Peyer's patch (tissue), 4 donors: ENCODE data around the gene DOCK3. TPM values are rescaled to one million over a fixed set of nuclear protein-coding genes. Genes with fewer than 3 reads are reported as not detected.
"Not testable (repeated sequence)": the region's sequence is repeated elsewhere in the genome, so short reads cannot be mapped to it uniquely, and the experiment has no call there.

Source experiments
- DNase-seq, 3 donors: peaks; one replicate each; pipeline ENCODE4 v3.0.0-alpha.2; 2017 to 2019
- H3K27ac ChIP-seq, 4 donors: fragments of 200-600 bp; sonication (generic); one replicate each; pipeline ENCODE4 v1.5.1; 2016 to 2019
- H3K27me3 ChIP-seq, 2 donors: fragments of 200-600 bp; sonication (generic); one replicate each; pipeline ENCODE4 v1.5.1; 2019
- H3K36me3 ChIP-seq, 3 donors: fragments of 200-600 bp; sonication (generic); one replicate each; pipeline ENCODE4 v1.5.1; 2016 to 2019
- H3K4me1 ChIP-seq, 4 donors: fragments of 200-600 bp; sonication (generic); one replicate each; pipeline ENCODE4 v1.5.1; 2016 to 2019
- H3K4me3 ChIP-seq, 4 donors: fragments of 200-600 bp; sonication (generic); 1 replicate in 3 of 4; 2 replicates in 1 of 4; pipeline ENCODE4 v1.5.1; 2016 to 2019; ENCODE audit warnings: mild to moderate bottlenecking in 1 of 4
- H3K9me3 ChIP-seq, 4 donors: fragments of 200-600 bp; sonication (generic); one replicate each; pipeline ENCODE4 v1.5.1; 2016 to 2019; ENCODE audit warnings: mild to moderate bottlenecking in 1 of 4
- POLR2A ChIP-seq, 2 donors: fragments of 450-650 bp; IDR thresholded peaks; one replicate each; pipeline ENCODE4 v1.5.1; 2017; ENCODE audit warnings: antibody characterized with exemption in 2 of 2, mild to moderate bottlenecking in 2 of 2, moderate library complexity in 2 of 2
- total RNA-seq, 4 donors: library from RNA; depleted of rRNA; stranded (reverse); fragments of >200 nt; gene quantifications; one replicate each; pipeline ENCODE4 v1.1.0, GENCODE V29; 2016
- TF ChIP-seq, protein P1 (sequence below), 6 experiments: fragments of 450-650 bp in 4 of 6; fragments of 200-600 bp in 2 of 6; sonication (generic) in 1 of 6; IDR thresholded peaks; one replicate each; pipeline ENCODE4 v1.5.1; 2017 to 2019; ENCODE audit warnings: antibody characterized with exemption in 6 of 6, mild to moderate bottlenecking in 3 of 6, moderate library complexity in 1 of 6

DOCK3 gene
- total RNA-seq, 4 donors from 2014 or later, result 0.28 to 0.83 (median 0.40) TPM; not detected in 1

DNA sequence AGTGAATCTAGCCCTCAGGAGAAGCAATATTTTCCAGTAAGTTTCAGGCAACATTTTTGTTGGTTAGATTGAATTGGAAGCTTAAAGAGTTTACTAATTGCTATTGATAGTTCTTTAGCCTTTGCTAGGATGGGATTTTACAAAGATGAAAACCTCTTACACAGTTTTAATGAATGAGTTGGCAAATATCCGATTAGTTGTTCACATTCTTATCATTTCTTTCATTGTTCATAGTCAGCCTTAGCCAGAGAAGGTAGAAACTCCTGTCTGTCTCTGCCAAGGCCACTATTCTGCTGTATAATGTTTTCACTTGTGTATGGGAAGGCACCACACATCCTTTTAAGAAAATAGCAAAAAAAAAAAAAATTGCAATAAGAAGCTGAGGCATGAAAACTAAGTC lies 488.3 kb downstream of the DOCK3 start:
- no peak overlapping the region for H3K4me3 ChIP-seq
- no peaks in the 10 kb centered on the region for H3K4me1 ChIP-seq
- no peaks in the 10 kb centered on the region for H3K9me3 ChIP-seq
- no peak overlapping the region for H3K27ac ChIP-seq
- no peaks in the 10 kb centered on the region for H3K36me3 ChIP-seq
- TF ChIP-seq POLR2A (IDR thresholded peaks at IDR 0.05), result no peak
- TF ChIP-seq, protein P1, sequence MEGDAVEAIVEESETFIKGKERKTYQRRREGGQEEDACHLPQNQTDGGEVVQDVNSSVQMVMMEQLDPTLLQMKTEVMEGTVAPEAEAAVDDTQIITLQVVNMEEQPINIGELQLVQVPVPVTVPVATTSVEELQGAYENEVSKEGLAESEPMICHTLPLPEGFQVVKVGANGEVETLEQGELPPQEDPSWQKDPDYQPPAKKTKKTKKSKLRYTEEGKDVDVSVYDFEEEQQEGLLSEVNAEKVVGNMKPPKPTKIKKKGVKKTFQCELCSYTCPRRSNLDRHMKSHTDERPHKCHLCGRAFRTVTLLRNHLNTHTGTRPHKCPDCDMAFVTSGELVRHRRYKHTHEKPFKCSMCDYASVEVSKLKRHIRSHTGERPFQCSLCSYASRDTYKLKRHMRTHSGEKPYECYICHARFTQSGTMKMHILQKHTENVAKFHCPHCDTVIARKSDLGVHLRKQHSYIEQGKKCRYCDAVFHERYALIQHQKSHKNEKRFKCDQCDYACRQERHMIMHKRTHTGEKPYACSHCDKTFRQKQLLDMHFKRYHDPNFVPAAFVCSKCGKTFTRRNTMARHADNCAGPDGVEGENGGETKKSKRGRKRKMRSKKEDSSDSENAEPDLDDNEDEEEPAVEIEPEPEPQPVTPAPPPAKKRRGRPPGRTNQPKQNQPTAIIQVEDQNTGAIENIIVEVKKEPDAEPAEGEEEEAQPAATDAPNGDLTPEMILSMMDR (IDR thresholded peaks at IDR 0.05), result no peak
- DNase-seq, result no peak
- no peaks in the 10 kb centered on the region for H3K27me3 ChIP-seq

DNA sequence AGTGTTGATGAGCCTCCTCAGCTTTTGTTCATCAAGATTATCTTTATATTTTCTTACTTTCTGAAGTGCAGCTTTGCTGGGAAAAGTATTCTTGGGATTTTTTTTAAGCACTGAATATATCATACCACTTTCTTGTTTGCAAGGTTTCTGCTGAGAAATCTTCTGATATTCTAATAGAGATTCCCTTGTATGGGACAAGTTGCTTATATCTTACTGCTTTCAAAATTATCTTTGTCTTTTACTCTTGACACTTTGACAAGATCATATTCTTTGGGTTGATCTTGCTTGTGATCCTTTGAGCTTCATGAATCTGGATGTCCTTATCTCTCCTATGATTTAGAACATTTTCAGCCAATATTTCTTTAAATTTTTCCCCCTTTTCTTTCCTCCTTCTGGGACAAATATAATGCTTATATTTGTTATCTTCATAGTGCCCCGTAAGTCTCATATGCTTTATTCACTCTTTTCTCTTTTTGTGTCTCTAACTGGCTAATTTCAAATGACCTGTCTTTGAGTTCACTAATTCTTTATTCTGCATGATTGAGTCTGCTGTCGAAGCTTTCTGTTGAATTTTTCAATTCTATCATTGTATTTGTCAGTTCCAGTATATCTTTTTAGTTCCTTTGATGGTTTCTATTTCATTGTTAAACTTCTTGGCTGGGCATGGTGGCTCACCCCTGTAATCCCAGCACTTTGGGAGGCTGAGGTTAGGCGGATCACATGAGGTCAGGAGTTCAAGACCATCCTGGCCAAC lies 499.0 kb downstream of the DOCK3 start:
- no peaks in the 10 kb centered on the region for H3K4me1 ChIP-seq
- no peak for TF ChIP-seq POLR2A (IDR thresholded peaks at IDR 0.05)
- TF ChIP-seq, protein P1 (IDR thresholded peaks at IDR 0.05), result no peak
- DNase-seq, result no peak
- no peaks in the 10 kb centered on the region for H3K27me3 ChIP-seq
- peaks cover 0 to 16% (median 0%) of the 10 kb centered on the region in 4 donors for H3K9me3 ChIP-seq
- H3K27ac ChIP-seq, result no peak overlapping the region
- H3K4me3 ChIP-seq, result no peak overlapping the region
- no peaks in the 10 kb centered on the region for H3K36me3 ChIP-seq

DNA sequence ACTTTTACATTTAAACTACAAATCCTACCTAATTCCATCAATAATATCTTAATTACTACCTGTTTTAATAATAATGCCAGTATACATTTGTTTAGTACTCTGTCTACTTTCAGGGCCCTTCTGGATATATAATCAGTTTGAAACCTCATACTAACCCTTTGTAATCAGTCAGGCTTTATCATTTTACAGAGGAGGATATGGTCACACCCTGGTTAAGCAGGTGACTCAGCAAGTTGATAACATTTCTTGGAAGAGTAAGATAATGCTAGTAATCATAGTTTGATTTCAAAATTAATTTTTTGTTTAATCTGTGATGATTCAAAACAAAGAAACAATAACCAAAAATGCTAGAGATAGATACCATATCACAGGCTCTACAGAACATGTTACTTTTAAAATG lies 502.2 kb downstream of the DOCK3 start:
- H3K36me3 ChIP-seq, result no peaks in the 10 kb centered on the region
- no peaks in the 10 kb centered on the region for H3K27me3 ChIP-seq
- H3K4me3 ChIP-seq, result no peak overlapping the region
- H3K27ac ChIP-seq, result no peak overlapping the region
- H3K4me1 ChIP-seq, result no peaks in the 10 kb centered on the region
- DNase-seq, result no peak
- TF ChIP-seq, protein P1 (IDR thresholded peaks at IDR 0.05), result no peak
- no peak for TF ChIP-seq POLR2A (IDR thresholded peaks at IDR 0.05)
- peaks cover 0 to 12% (median 0%) of the 10 kb centered on the region in 4 donors for H3K9me3 ChIP-seq

DNA sequence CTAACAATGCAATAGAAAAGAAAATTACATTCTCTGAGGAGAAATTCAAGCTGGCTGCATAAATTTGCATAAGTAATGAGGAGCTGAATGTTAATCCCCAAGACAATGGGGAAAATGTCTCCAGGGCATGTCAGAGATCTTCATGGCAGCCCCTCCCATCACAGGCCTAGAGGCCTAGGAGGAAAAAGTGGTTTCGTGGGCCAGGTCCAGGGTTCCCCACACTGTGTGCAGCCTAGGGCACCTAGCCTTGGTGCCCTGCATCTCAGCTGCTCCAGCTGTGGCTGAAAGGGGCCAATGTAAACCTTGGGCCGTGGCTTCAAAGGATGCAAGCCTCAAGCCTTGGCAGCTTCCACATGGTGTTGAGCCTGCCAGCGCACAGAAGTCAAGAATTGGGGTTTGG lies 511.7 kb downstream of the DOCK3 start:
- not testable (repeated sequence) for H3K36me3 ChIP-seq, DNase-seq

DNA sequence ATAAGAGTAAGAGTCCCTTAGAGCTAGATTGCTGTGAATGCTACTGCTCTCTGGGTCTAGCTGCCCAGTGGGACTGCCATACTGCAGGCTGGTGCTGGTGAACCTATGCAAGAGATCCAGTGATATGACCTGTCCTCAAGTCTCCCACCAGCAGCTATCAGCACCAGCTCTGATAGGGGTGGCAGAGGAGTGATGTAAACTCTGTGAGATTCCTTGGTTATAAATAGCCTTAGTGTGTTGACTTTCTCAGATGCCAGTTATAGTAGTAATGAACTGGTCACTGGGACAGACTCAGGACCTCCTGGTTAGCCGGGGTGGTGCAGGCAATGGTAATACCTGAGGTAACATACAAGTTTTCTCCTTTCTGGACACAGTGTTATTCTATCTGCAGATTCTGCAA lies 515.5 kb downstream of the DOCK3 start:
- Histone ChIP-seq H3K27me3 (no peaks in the 10 kb centered on the region), H3K4me1 (no peaks in the 10 kb centered on the region), H3K36me3 (no peaks in the 10 kb centered on the region), H3K9me3 (no peaks in the 10 kb centered on the region), H3K4me3 (no peak overlapping the region), H3K27ac (no peak overlapping the region)
- no peak for TF ChIP-seq POLR2A (IDR thresholded peaks at IDR 0.05)
- TF ChIP-seq, protein P1 (IDR thresholded peaks at IDR 0.05), result no peak
- no peak for DNase-seq

More for the DNA sequence above, 511.7 kb downstream of the DOCK3 start:
- not testable (repeated sequence) for H3K4me3 ChIP-seq, H3K27ac ChIP-seq, H3K4me1 ChIP-seq, H3K9me3 ChIP-seq, H3K27me3 ChIP-seq

DNA sequence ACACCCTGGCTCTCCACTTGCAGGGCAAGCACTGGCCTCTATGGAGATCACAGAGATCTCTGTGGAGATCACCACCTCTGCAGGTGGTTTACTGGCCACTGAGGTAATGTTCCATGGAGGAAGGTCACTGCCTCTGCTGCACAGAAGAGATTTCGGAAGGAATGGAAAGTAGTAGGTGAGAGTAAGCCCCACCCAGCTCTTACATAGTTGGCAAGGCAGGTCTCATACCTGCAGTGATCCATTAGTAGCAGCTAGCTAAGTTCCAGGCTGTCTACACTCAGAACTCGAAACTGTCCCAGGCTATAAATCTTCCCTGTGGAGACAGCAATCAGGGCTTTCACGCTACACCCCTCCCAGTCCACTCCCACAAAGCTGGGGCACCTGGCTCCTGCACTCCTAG lies 516.1 kb downstream of the DOCK3 start:
- no peak for DNase-seq
- Histone ChIP-seq H3K36me3 (no peaks in the 10 kb centered on the region), H3K9me3 (no peaks in the 10 kb centered on the region), H3K4me1 (no peaks in the 10 kb centered on the region), H3K27me3 (no peaks in the 10 kb centered on the region), H3K27ac (no peak overlapping the region), H3K4me3 (no peak overlapping the region)
- TF ChIP-seq, protein P1 (IDR thresholded peaks at IDR 0.05), result no peak
- TF ChIP-seq POLR2A (IDR thresholded peaks at IDR 0.05), result no peak
